NCI-H345 treated with DMSO at 0.1 percent for 48 hours (cell line): ENCODE results near the gene YPEL5.
"Not testable (repeated sequence)": the region's sequence is repeated elsewhere in the genome, so short reads cannot be mapped to it uniquely, and the experiment has no call there.

Source experiments
- DNase-seq: peaks from one replicate; lab custom pipeline; 2025; ENCODE audit not compliant: unreplicated experiment; lab: John Stamatoyannopoulos, UW

The YPEL5 gene

GRCh38 chr2:30136764-30137444 lies 9.9 kb upstream of the YPEL5 start:
- no peak for DNase-seq

GRCh38 chr2:30139131-30139870 lies 7.5 kb upstream of the YPEL5 start:
- no peak for DNase-seq

- no peak for DNase-seq
Measured at GRCh38 chr2:30141136-30141535, 5.7 kb upstream of the YPEL5 start.

GRCh38 chr2:30144260-30144659 lies 2.5 kb upstream of the YPEL5 start:
- no peak for DNase-seq

GRCh38 chr2:30144951-30145350 lies 1.9 kb upstream of the YPEL5 start:
- not testable (repeated sequence) for DNase-seq

GRCh38 chr2:30145826-30146336 lies 926 bp upstream of the YPEL5 start:
- DNase-seq: no peak

- no peak for DNase-seq
Measured at GRCh38 chr2:30147196-30147714, 448 bp downstream of the YPEL5 start.

GRCh38 chr2:30147715-30148610 lies 1.2 kb downstream of the YPEL5 start:
- peak; percentile 65 for DNase-seq

GRCh38 chr2:30148850-30149249 lies 2.0 kb downstream of the YPEL5 start:
- DNase-seq: no peak

- no peak for DNase-seq
Measured at GRCh38 chr2:30149513-30149912, 2.7 kb downstream of the YPEL5 start.

GRCh38 chr2:30149976-30150375 lies 3.2 kb downstream of the YPEL5 start:
- no peak for DNase-seq

GRCh38 chr2:30150786-30151185 lies 4.0 kb downstream of the YPEL5 start:
- no peak for DNase-seq

GRCh38 chr2:30152385-30152784 lies 5.6 kb downstream of the YPEL5 start:
- no peak for DNase-seq

- no peak for DNase-seq
Measured at GRCh38 chr2:30155202-30155601, 8.4 kb downstream of the YPEL5 start.

GRCh38 chr2:30155889-30156658 lies 9.3 kb downstream of the YPEL5 start:
- no peak for DNase-seq

GRCh38 chr2:30157616-30158015 lies 10.8 kb downstream of the YPEL5 start:
- DNase-seq: no peak

GRCh38 chr2:30159766-30160165 lies 13.0 kb downstream of the YPEL5 start:
- DNase-seq: no peak

GRCh38 chr2:30161929-30162706 lies 15.3 kb downstream of the YPEL5 start:
- DNase-seq: no peak

- DNase-seq: no peak
Measured at GRCh38 chr2:30162806-30163205, 16.0 kb downstream of the YPEL5 start.
